NB4 (cell line): ENCODE results near the gene PSMA2.

Experiments
- DNase-seq: peaks from one replicate; pipeline ENCODE4 v3.0.0; 2010; ENCODE audit warnings: low read depth
- H3K4me3 ChIP-seq: one replicate; pipeline ENCODE4 v1.5.1; 2011; ENCODE audit warnings: mild to moderate bottlenecking, low read depth, low read length, moderate library complexity
- CTCF ChIP-seq: IDR thresholded peaks from one replicate; pipeline ENCODE4 v1.5.1; 2012; ENCODE audit warnings: low read depth, low read length
- MAX ChIP-seq: IDR thresholded peaks from 2 replicates; pipeline ENCODE4 v1.6.1; 2011; ENCODE audit warnings: low read depth, low read length
- MYC ChIP-seq: IDR thresholded peaks from 2 replicates; pipeline ENCODE4 v1.6.1; 2011; ENCODE audit warnings: low read depth, low read length
- POLR2A ChIP-seq: IDR thresholded peaks from 2 replicates; pipeline ENCODE4 v1.6.1; 2011; ENCODE audit warnings: mild to moderate bottlenecking; ENCODE audit not compliant: insufficient read length; ENCODE audit errors: extremely low read depth

PSMA2 gene

GRCh38 chr7:42868480-42868879 lies 63.5 kb downstream of the PSMA2 start:
- H3K4me3 ChIP-seq = no peak overlapping the region
- TF ChIP-seq MYC (no peak), MAX (no peak), CTCF (no peak), POLR2A (no peak)
- DNase-seq = no peak
